ENCODE measurements around the gene YEATS2.

- TF ChIP-seq EZH2phosphoT487 (IDR thresholded peaks at IDR 0.05; ENCODE audit: borderline replicate concordance, low read length) (no peak), CTCF (conservative IDR thresholded peaks at IDR 0.05; ENCODE audit: low read depth, low read length) (no peak)
Measured at GRCh38 chr3:183809270-183809669, 111.7 kb downstream of the YEATS2 start.

Measured in PC-3 (cell line).